Measurements from ENCODE around the gene CDC7. TPM values are rescaled to one million over a fixed set of nuclear protein-coding genes. Genes with fewer than 3 reads are reported as not detected.

CDC7 gene
- polyA plus RNA-seq, 2 donors, result 2.8 to 4.9 TPM

- H3K9me3 ChIP-seq (ENCODE audit: control insufficient read depth in 2 of 2, insufficient read depth in 1 of 2, low read depth in 1 of 2, low read length in 1 of 2), result no peaks in the 10 kb centered on the region
- no peaks in the 10 kb centered on the region for H3K27me3 ChIP-seq (ENCODE audit: control insufficient read depth in 1 of 2, insufficient read depth in 2 of 2, low read length in 2 of 2)
- WGBS, 2 donors, result 60 to 83% methylated on average over 1 of the region's 1 CpG
- no peaks in the 10 kb centered on the region for H3K36me3 ChIP-seq (ENCODE audit: control insufficient read depth in 2 of 2, insufficient read depth in 2 of 2, low read length in 1 of 2)
- H3K4me3 ChIP-seq (ENCODE audit: low read depth in 1 of 2, low read length in 2 of 2), result no peak overlapping the region
- no peaks in the 10 kb centered on the region for H3K4me1 ChIP-seq (ENCODE audit: control insufficient read depth in 2 of 2, insufficient read depth in 2 of 2, low read length in 1 of 2)
- no peak overlapping the region for H3K27ac ChIP-seq (ENCODE audit: low read depth in 2 of 2, low read length in 1 of 2)
Observed at GRCh38 chr1:91523482-91523881, 22.8 kb downstream of the CDC7 start.

DNA sequence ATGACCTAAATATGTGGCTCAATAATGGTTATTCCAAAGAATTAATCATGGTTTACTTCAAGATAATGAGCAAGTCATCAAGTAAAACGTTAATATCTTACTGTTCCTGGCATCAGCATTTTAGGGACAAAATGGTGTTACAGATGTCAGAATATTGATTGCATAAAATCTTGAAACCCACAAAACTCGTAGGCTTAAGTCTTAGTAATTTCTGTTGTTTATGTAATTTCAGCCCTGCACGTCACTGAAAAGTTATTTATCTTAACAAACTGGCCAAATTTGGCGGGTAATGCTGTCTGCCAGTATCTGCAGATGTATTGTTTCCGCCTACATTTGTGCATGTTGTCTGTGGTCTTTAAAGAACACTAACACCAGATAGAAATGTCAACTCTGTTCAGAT lies 25.8 kb downstream of the CDC7 start:
- Histone ChIP-seq H3K9me3 (ENCODE audit: control insufficient read depth in 2 of 2, insufficient read depth in 1 of 2, low read depth in 1 of 2, low read length in 1 of 2) (no peaks in the 10 kb centered on the region), H3K27ac (ENCODE audit: low read depth in 2 of 2, low read length in 1 of 2) (no peak overlapping the region), H3K27me3 (ENCODE audit: control insufficient read depth in 1 of 2, insufficient read depth in 2 of 2, low read length in 2 of 2) (no peaks in the 10 kb centered on the region), H3K4me1 (ENCODE audit: control insufficient read depth in 2 of 2, insufficient read depth in 2 of 2, low read length in 1 of 2) (no peaks in the 10 kb centered on the region), H3K36me3 (ENCODE audit: control insufficient read depth in 2 of 2, insufficient read depth in 2 of 2, low read length in 1 of 2) (no peaks in the 10 kb centered on the region), H3K4me3 (ENCODE audit: low read depth in 1 of 2, low read length in 2 of 2) (no peak overlapping the region)
- 57 to 67% methylated on average over 5 of the region's 5 CpGs for WGBS, 2 donors

GRCh38 chr1:91527266-91527765 lies 26.7 kb downstream of the CDC7 start:
- no peaks in the 10 kb centered on the region for H3K4me1 ChIP-seq (ENCODE audit: control insufficient read depth in 2 of 2, insufficient read depth in 2 of 2, low read length in 1 of 2)
- no peaks in the 10 kb centered on the region for H3K9me3 ChIP-seq (ENCODE audit: control insufficient read depth in 2 of 2, insufficient read depth in 1 of 2, low read depth in 1 of 2, low read length in 1 of 2)
- H3K27ac ChIP-seq (ENCODE audit: low read depth in 2 of 2, low read length in 1 of 2), result no peak overlapping the region
- 80 to 86% methylated on average over 4 of the region's 4 CpGs for WGBS, 2 donors
- no peaks in the 10 kb centered on the region for H3K27me3 ChIP-seq (ENCODE audit: control insufficient read depth in 1 of 2, insufficient read depth in 2 of 2, low read length in 2 of 2)
- H3K36me3 ChIP-seq (ENCODE audit: control insufficient read depth in 2 of 2, insufficient read depth in 2 of 2, low read length in 1 of 2), result no peaks in the 10 kb centered on the region
- H3K4me3 ChIP-seq (ENCODE audit: low read depth in 1 of 2, low read length in 2 of 2), result no peak overlapping the region

DNA sequence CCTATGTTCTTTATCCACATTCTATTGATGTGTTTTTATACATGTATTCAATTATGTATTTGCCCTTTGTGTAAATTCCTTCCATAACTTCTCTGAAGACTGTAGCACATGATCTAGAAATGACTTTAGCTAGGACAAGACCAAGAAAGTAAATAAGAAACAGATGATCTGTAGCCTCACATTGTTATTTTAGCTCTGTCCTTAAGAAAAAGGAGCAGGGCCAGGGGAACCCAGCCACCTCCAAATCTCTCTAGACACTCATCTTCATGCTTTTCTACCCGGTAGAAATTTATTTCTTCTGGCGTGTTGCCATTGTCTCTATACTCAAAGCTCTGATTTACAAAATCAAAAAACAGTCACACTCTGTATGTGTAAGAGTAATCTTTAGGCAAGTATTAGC lies 27.1 kb downstream of the CDC7 start:
- H3K9me3 ChIP-seq (ENCODE audit: control insufficient read depth in 2 of 2, insufficient read depth in 1 of 2, low read depth in 1 of 2, low read length in 1 of 2), result no peaks in the 10 kb centered on the region
- H3K27me3 ChIP-seq (ENCODE audit: control insufficient read depth in 1 of 2, insufficient read depth in 2 of 2, low read length in 2 of 2), result no peaks in the 10 kb centered on the region
- H3K4me3 ChIP-seq (ENCODE audit: low read depth in 1 of 2, low read length in 2 of 2), result no peak overlapping the region
- WGBS, 2 donors, result 68 to 72% methylated on average over 2 of the region's 2 CpGs
- no peaks in the 10 kb centered on the region for H3K36me3 ChIP-seq (ENCODE audit: control insufficient read depth in 2 of 2, insufficient read depth in 2 of 2, low read length in 1 of 2)
- no peaks in the 10 kb centered on the region for H3K4me1 ChIP-seq (ENCODE audit: control insufficient read depth in 2 of 2, insufficient read depth in 2 of 2, low read length in 1 of 2)
- no peak overlapping the region for H3K27ac ChIP-seq (ENCODE audit: low read depth in 2 of 2, low read length in 1 of 2)

GRCh38 chr1:91529856-91530255 lies 29.2 kb downstream of the CDC7 start:
- Histone ChIP-seq H3K4me3 (ENCODE audit: low read depth in 1 of 2, low read length in 2 of 2) (no peak overlapping the region), H3K9me3 (ENCODE audit: control insufficient read depth in 2 of 2, insufficient read depth in 1 of 2, low read depth in 1 of 2, low read length in 1 of 2) (no peaks in the 10 kb centered on the region), H3K27me3 (ENCODE audit: control insufficient read depth in 1 of 2, insufficient read depth in 2 of 2, low read length in 2 of 2) (no peaks in the 10 kb centered on the region), H3K36me3 (ENCODE audit: control insufficient read depth in 2 of 2, insufficient read depth in 2 of 2, low read length in 1 of 2) (no peaks in the 10 kb centered on the region), H3K27ac (ENCODE audit: low read depth in 2 of 2, low read length in 1 of 2) (no peak overlapping the region), H3K4me1 (ENCODE audit: control insufficient read depth in 2 of 2, insufficient read depth in 2 of 2, low read length in 1 of 2) (no peaks in the 10 kb centered on the region)
- 40 to 43% methylated on average over 3 of the region's 3 CpGs for WGBS, 2 donors

DNA sequence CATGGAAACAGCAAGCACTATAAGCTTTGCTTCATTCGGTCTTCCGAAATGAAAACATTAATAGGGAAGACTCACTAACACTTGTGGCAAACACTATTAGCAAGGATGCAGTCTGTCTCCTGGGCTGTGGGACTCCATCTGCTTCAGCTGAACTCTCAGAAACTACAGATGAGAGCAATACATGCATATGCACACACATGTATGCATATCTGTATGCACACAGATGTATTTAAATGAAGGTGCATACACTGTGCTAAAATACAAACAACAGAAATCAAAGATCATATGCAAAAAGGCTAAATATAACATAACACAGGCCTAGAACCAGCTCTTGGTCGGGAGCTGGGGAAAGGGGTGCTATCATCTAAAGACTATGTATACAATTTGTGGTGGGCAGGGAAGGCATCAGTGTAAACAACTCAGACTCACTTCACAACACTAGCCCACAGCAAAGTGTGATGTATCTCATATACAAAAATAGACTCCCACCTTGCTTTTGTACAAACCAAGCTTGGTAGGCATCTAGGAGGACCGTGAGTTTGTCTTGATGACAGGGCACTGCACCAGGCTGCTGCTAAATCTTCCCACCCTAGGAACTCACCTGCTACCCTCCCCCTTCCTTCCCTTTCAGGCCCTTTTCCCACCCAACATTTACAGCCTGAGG lies 32.8 kb downstream of the CDC7 start:
- no peaks in the 10 kb centered on the region for H3K36me3 ChIP-seq (ENCODE audit: control insufficient read depth in 2 of 2, insufficient read depth in 2 of 2, low read length in 1 of 2)

GRCh38 chr1:91535441-91535840 lies 34.8 kb downstream of the CDC7 start:
- Histone ChIP-seq H3K27ac (ENCODE audit: low read depth in 2 of 2, low read length in 1 of 2) (no peak overlapping the region), H3K4me3 (ENCODE audit: low read depth in 1 of 2, low read length in 2 of 2) (no peak overlapping the region), H3K36me3 (ENCODE audit: control insufficient read depth in 2 of 2, insufficient read depth in 2 of 2, low read length in 1 of 2) (no peaks in the 10 kb centered on the region), H3K9me3 (ENCODE audit: control insufficient read depth in 2 of 2, insufficient read depth in 1 of 2, low read depth in 1 of 2, low read length in 1 of 2) (no peaks in the 10 kb centered on the region), H3K27me3 (ENCODE audit: control insufficient read depth in 1 of 2, insufficient read depth in 2 of 2, low read length in 2 of 2) (no peaks in the 10 kb centered on the region), H3K4me1 (ENCODE audit: control insufficient read depth in 2 of 2, insufficient read depth in 2 of 2, low read length in 1 of 2) (no peaks in the 10 kb centered on the region)
- WGBS, 2 donors, result 98% methylated on average over 30 to 34 of the region's 34 CpGs

More for the DNA sequence above, 32.8 kb downstream of the CDC7 start:
- Histone ChIP-seq H3K4me3 (ENCODE audit: low read depth in 1 of 2, low read length in 2 of 2) (no peak overlapping the region), H3K27ac (ENCODE audit: low read depth in 2 of 2, low read length in 1 of 2) (no peak overlapping the region), H3K4me1 (ENCODE audit: control insufficient read depth in 2 of 2, insufficient read depth in 2 of 2, low read length in 1 of 2) (no peaks in the 10 kb centered on the region), H3K9me3 (ENCODE audit: control insufficient read depth in 2 of 2, insufficient read depth in 1 of 2, low read depth in 1 of 2, low read length in 1 of 2) (no peaks in the 10 kb centered on the region), H3K27me3 (ENCODE audit: control insufficient read depth in 1 of 2, insufficient read depth in 2 of 2, low read length in 2 of 2) (no peaks in the 10 kb centered on the region)
- WGBS, 2 donors, result 93 to 94% methylated on average over 4 of the region's 4 CpGs

DNA sequence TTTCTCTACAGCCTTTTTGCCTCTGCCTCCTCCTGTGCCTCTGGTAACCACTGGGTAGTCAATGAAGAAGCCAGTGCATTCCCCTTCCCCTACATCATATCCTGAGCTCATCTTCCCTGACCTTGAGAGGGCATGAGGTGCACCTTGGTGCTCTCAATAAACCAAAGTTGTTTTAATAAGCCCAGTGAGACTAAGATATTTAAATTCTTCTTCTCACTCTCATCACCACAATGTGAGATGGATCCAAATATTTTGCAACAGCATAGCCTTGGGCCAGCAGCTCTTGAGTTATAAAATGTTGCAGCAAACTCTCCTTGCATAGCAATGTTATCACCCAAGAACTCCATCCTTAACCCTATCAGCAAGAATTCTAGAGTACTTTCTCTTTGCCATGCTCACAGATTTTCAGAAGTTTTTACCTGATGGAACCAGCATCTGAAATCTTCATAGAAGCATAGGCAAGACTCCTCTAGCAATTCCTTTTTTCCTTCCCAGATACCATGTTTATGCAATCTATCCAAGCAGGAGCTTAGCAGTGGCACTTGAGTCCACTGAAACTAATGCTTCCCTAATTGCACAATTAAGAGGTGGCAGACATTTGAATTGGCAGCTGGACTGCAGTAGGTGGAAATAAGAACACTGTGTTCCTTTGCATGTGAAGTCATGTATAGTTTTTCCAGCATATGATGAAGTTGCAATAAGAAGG lies 36.8 kb downstream of the CDC7 start:
- H3K27me3 ChIP-seq (ENCODE audit: control insufficient read depth in 1 of 2, insufficient read depth in 2 of 2, low read length in 2 of 2), result no peaks in the 10 kb centered on the region
- H3K36me3 ChIP-seq (ENCODE audit: control insufficient read depth in 2 of 2, insufficient read depth in 2 of 2, low read length in 1 of 2), result no peaks in the 10 kb centered on the region
- no peaks in the 10 kb centered on the region for H3K4me1 ChIP-seq (ENCODE audit: control insufficient read depth in 2 of 2, insufficient read depth in 2 of 2, low read length in 1 of 2)
- no peaks in the 10 kb centered on the region for H3K9me3 ChIP-seq (ENCODE audit: control insufficient read depth in 2 of 2, insufficient read depth in 1 of 2, low read depth in 1 of 2, low read length in 1 of 2)
- H3K4me3 ChIP-seq (ENCODE audit: low read depth in 1 of 2, low read length in 2 of 2), result no peak overlapping the region
- H3K27ac ChIP-seq (ENCODE audit: low read depth in 2 of 2, low read length in 1 of 2), result peak overlapping the region; percentile 6 to 45

- Histone ChIP-seq H3K9me3 (ENCODE audit: control insufficient read depth in 2 of 2, insufficient read depth in 1 of 2, low read depth in 1 of 2, low read length in 1 of 2) (no peaks in the 10 kb centered on the region), H3K27me3 (ENCODE audit: control insufficient read depth in 1 of 2, insufficient read depth in 2 of 2, low read length in 2 of 2) (no peaks in the 10 kb centered on the region), H3K4me1 (ENCODE audit: control insufficient read depth in 2 of 2, insufficient read depth in 2 of 2, low read length in 1 of 2) (no peaks in the 10 kb centered on the region), H3K36me3 (ENCODE audit: control insufficient read depth in 2 of 2, insufficient read depth in 2 of 2, low read length in 1 of 2) (no peaks in the 10 kb centered on the region), H3K27ac (ENCODE audit: low read depth in 2 of 2, low read length in 1 of 2) (peak overlapping the region in 1 of 2 donors; percentile 32), H3K4me3 (ENCODE audit: low read depth in 1 of 2, low read length in 2 of 2) (no peak overlapping the region)
- 77 to 79% methylated on average over 2 of the region's 2 CpGs for WGBS, 2 donors
Observed at GRCh38 chr1:91537987-91538304, 37.3 kb downstream of the CDC7 start.

DNA sequence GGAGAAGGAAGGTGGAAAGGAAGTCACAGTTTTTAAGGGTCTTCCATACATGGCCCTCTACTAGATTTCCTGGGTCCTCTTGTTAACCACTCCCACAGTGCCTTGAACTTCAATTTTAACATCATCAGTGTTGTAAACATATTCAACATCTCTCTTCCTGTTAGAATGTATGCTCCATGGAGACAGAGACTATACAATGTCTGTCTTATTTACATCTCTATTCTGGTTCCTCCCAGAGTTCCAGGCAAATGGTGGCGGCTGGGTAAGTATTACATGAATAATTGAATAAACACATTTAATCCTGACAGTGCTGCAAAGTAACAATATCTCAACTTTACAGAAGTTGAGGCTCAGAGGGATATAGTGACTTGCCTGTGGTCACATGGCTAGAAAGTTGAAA lies 40.3 kb downstream of the CDC7 start:
- no peak overlapping the region for H3K4me3 ChIP-seq (ENCODE audit: low read depth in 1 of 2, low read length in 2 of 2)
- H3K4me1 ChIP-seq (ENCODE audit: control insufficient read depth in 2 of 2, insufficient read depth in 2 of 2, low read length in 1 of 2), result no peaks in the 10 kb centered on the region
- 84 to 89% methylated on average over 1 of the region's 1 CpG for WGBS, 2 donors
- H3K9me3 ChIP-seq (ENCODE audit: control insufficient read depth in 2 of 2, insufficient read depth in 1 of 2, low read depth in 1 of 2, low read length in 1 of 2), result no peaks in the 10 kb centered on the region
- H3K27me3 ChIP-seq (ENCODE audit: control insufficient read depth in 1 of 2, insufficient read depth in 2 of 2, low read length in 2 of 2), result no peaks in the 10 kb centered on the region
- no peaks in the 10 kb centered on the region for H3K36me3 ChIP-seq (ENCODE audit: control insufficient read depth in 2 of 2, insufficient read depth in 2 of 2, low read length in 1 of 2)
- H3K27ac ChIP-seq (ENCODE audit: low read depth in 2 of 2, low read length in 1 of 2), result no peak overlapping the region
